ENCODE data around the gene PIPOX.

PIPOX gene

GRCh38 chr17:29042679-29043538 is at the start of gene PIPOX:
TSS of gene PIPOX (plus strand) at chr17:29043141. CDS start at chr17:29043226, 85 bp downstream.
- peak in 32 of 51 donors; percentile 20 to 79 (median 55) for DNase-seq

- no peak for DNase-seq
Observed at GRCh38 chr17:28993645-28994426, 49.1 kb upstream of the PIPOX start.

- DNase-seq = no peak
Observed at GRCh38 chr17:28996554-28997096, 46.3 kb upstream of the PIPOX start.

GRCh38 chr17:28997806-28998205 is 45.1 kb upstream of the PIPOX start:
- DNase-seq = no peak

GRCh38 chr17:28999206-28999605 is 43.7 kb upstream of the PIPOX start:
- DNase-seq = no peak

- DNase-seq = no peak
Observed at GRCh38 chr17:29000973-29001372, 42.0 kb upstream of the PIPOX start.

- no peak for DNase-seq
Observed at GRCh38 chr17:29002811-29003210, 40.1 kb upstream of the PIPOX start.

- DNase-seq = no peak
Observed at GRCh38 chr17:29003289-29003688, 39.7 kb upstream of the PIPOX start.

- peak in 11 of 51 donors; percentile 7 to 46 (median 16) for DNase-seq
Observed at GRCh38 chr17:29004081-29004692, 38.8 kb upstream of the PIPOX start.

- peak in 50 of 51 donors; percentile 4 to 93 (median 70) for DNase-seq
Observed at GRCh38 chr17:29005936-29006511, 36.9 kb upstream of the PIPOX start, which contains the start of gene SEZ6. TSS of gene SEZ6 (minus strand) at chr17:29006033. CDS start at chr17:29005869, 164 bp downstream.

- DNase-seq = peak in 1 of 51 donors; percentile 24
Observed at GRCh38 chr17:29007456-29007855, 35.5 kb upstream of the PIPOX start.

GRCh38 chr17:29007860-29008455 is 35.0 kb upstream of the PIPOX start:
- DNase-seq = peak in 3 of 51 donors; percentile 16 to 42 (median 24)

- no peak for DNase-seq
Observed at GRCh38 chr17:29008591-29008990, 34.4 kb upstream of the PIPOX start.

GRCh38 chr17:29010129-29010528 is 32.8 kb upstream of the PIPOX start:
- DNase-seq = no peak

- DNase-seq = no peak
Observed at GRCh38 chr17:29010586-29010985, 32.4 kb upstream of the PIPOX start.

GRCh38 chr17:29012535-29012934 is 30.4 kb upstream of the PIPOX start:
- no peak for DNase-seq

GRCh38 chr17:29014716-29015115 is 28.2 kb upstream of the PIPOX start:
- DNase-seq = no peak

GRCh38 chr17:29016345-29017210 is 26.4 kb upstream of the PIPOX start:
- no peak for DNase-seq

GRCh38 chr17:29018788-29019474 is 24.0 kb upstream of the PIPOX start:
- DNase-seq = no peak
